OCI-LY3 (cell line): ENCODE results near the gene NAPB.

ENCODE experiments used
- H2AFZ ChIP-seq: fragments of 200-600, 300-600 bp; shearing (Covaris generic); 2 replicates; pipeline ENCODE4 v1.6.0; 2014; ENCODE audit warnings: antibody characterized with exemption, low read depth, low read length
- H3K27ac ChIP-seq: fragments of 200-600, 300-600 bp; sonication (generic); 2 replicates; pipeline ENCODE4 v1.5.1; 2014; ENCODE audit warnings: mild to moderate bottlenecking, low read length, moderate library complexity, mixed read lengths
- H3K27me3 ChIP-seq: fragments of 200-600, 300-600 bp; sonication (generic); 2 replicates; pipeline ENCODE4 v1.6.1; 2014; ENCODE audit warnings: low read depth, low read length, mixed read lengths
- H3K36me3 ChIP-seq: fragments of 200-600, 300-600 bp; sonication (generic); replicated peaks from 2 replicates; pipeline ENCODE3; 2014; ENCODE audit warnings: low read depth, low read length, mixed read lengths
- H3K4me1 ChIP-seq: fragments of 300-600, 200-600 bp; sonication (generic); 2 replicates; pipeline ENCODE4 v1.6.1; 2014; ENCODE audit warnings: low read length, mixed read lengths
- H3K4me2 ChIP-seq: fragments of 200-600, 300-600 bp; sonication (generic); 2 replicates; pipeline ENCODE4 v1.6.1; 2014; ENCODE audit warnings: low read length, mixed read lengths
- H3K4me3 ChIP-seq: fragments of 300-600, 200-600 bp; sonication (generic); 2 replicates; pipeline ENCODE4 v1.5.1; 2014; ENCODE audit warnings: antibody characterized with exemption, mild to moderate bottlenecking, low read length, moderate library complexity
- H3K79me2 ChIP-seq: fragments of 300-600, 200-600 bp; shearing (Covaris generic); 2 replicates; pipeline ENCODE4 v1.6.1; 2014; ENCODE audit warnings: mild to moderate bottlenecking, low read length, mixed read lengths
- H3K9ac ChIP-seq: fragments of 300-600, 200-600 bp; shearing (Covaris generic); 2 replicates; pipeline ENCODE4 v1.6.0; 2014; ENCODE audit warnings: mild to moderate bottlenecking, low read length, moderate library complexity
- H3K9me3 ChIP-seq: fragments of 200-600, 300-600 bp; shearing (Covaris generic); 2 replicates; pipeline ENCODE4 v1.6.1; 2014; ENCODE audit warnings: low read length, mixed read lengths; ENCODE audit not compliant: insufficient read depth
- H4K20me1 ChIP-seq: fragments of 200-600, 300-600 bp; sonication (generic); 2 replicates; pipeline ENCODE4 v1.6.1; 2016; ENCODE audit warnings: low read length, mixed read lengths; ENCODE audit not compliant: insufficient read depth
- EZH2phosphoT487 ChIP-seq: fragments of 200-600 bp; shearing (Covaris generic); IDR thresholded peaks from 2 replicates; pipeline ENCODE4 v1.6.1; 2018; ENCODE audit warnings: antibody characterized with exemption, mixed run types, low read depth
- TF ChIP-seq, protein P1 (sequence below): fragments of 200-600, 300-600 bp; sonication (generic); IDR thresholded peaks from 2 replicates; pipeline ENCODE4 v1.5.1; 2014; ENCODE audit warnings: antibody characterized with exemption, low read length, low read depth

The NAPB gene

DNA sequence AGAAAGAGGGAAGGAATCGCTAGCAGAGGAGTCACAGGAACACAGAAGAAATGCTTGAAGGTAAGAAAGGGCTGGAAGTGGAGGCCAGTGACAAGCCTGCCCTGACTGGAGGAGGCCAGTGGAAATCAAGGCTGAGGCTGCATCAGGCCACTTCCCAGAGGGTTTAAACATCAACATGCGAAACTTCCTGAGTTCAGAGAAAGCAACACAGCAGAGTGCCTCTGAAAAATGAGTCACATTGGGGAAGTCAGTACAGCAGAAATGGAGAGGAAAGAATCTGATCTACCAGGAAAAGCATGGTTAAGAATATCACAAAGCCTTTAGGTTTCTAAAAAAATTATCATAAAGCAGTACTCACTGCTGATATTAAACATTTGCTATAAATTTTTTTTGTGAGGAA lies 23.3 kb downstream of the NAPB start:
- Histone ChIP-seq H3K4me3 (no peak overlapping the region), H2AFZ (no peak overlapping the region), H4K20me1 (no peaks in the 10 kb centered on the region), H3K27me3 (no peaks in the 10 kb centered on the region), H3K9me3 (no peaks in the 10 kb centered on the region), H3K4me2 (no peak overlapping the region), H3K9ac (no peak overlapping the region), H3K79me2 (no peaks in the 10 kb centered on the region), H3K4me1 (peaks cover 4% of the 10 kb centered on the region), H3K27ac (no peak overlapping the region), H3K36me3 (peaks cover 10% of the 10 kb centered on the region)
- TF ChIP-seq, protein P1, sequence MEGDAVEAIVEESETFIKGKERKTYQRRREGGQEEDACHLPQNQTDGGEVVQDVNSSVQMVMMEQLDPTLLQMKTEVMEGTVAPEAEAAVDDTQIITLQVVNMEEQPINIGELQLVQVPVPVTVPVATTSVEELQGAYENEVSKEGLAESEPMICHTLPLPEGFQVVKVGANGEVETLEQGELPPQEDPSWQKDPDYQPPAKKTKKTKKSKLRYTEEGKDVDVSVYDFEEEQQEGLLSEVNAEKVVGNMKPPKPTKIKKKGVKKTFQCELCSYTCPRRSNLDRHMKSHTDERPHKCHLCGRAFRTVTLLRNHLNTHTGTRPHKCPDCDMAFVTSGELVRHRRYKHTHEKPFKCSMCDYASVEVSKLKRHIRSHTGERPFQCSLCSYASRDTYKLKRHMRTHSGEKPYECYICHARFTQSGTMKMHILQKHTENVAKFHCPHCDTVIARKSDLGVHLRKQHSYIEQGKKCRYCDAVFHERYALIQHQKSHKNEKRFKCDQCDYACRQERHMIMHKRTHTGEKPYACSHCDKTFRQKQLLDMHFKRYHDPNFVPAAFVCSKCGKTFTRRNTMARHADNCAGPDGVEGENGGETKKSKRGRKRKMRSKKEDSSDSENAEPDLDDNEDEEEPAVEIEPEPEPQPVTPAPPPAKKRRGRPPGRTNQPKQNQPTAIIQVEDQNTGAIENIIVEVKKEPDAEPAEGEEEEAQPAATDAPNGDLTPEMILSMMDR: no peak
- no peak for TF ChIP-seq EZH2phosphoT487

DNA sequence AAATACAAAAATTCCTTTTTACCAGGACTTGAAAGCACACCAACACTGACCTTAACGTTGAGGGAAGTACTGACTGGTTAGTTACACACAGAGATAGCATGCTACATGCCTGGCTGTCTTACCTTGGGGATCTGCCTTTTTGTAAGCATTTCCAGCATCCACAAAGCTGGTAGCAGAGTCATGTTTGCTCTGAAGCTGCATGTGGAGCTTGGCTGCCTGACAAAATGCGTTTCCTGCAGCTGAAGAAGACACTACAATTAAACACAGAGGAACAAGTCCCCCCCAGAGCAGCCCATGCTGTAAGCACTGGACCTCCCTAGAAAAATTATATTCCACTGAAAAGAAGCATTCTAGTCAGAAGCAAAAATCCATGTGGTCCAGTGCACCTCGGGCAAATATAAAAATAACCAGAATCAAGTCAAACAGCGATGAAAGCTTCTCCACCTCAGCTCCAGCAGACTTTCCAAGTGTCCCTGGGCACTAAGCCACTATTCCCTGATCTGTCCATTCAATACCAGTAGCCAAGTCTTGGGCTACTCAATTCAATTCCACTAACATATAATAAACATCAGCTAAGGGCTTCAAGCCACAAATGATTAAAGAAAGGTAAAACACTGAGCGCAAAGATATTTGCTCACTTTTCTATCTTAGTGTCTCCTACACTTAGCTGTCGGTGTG lies 24.2 kb downstream of the NAPB start:
- H3K4me1 ChIP-seq: peaks cover 4% of the 10 kb centered on the region
- no peak for TF ChIP-seq EZH2phosphoT487
- TF ChIP-seq, protein P1: no peak
- no peaks in the 10 kb centered on the region for H3K27me3 ChIP-seq
- H4K20me1 ChIP-seq: no peaks in the 10 kb centered on the region
- H3K4me2 ChIP-seq: no peak overlapping the region
- no peak overlapping the region for H3K27ac ChIP-seq
- H2AFZ ChIP-seq: no peak overlapping the region
- H3K79me2 ChIP-seq: no peaks in the 10 kb centered on the region
- H3K9ac ChIP-seq: no peak overlapping the region
- H3K9me3 ChIP-seq: no peaks in the 10 kb centered on the region
- no peak overlapping the region for H3K4me3 ChIP-seq
- peaks cover 10% of the 10 kb centered on the region for H3K36me3 ChIP-seq

DNA sequence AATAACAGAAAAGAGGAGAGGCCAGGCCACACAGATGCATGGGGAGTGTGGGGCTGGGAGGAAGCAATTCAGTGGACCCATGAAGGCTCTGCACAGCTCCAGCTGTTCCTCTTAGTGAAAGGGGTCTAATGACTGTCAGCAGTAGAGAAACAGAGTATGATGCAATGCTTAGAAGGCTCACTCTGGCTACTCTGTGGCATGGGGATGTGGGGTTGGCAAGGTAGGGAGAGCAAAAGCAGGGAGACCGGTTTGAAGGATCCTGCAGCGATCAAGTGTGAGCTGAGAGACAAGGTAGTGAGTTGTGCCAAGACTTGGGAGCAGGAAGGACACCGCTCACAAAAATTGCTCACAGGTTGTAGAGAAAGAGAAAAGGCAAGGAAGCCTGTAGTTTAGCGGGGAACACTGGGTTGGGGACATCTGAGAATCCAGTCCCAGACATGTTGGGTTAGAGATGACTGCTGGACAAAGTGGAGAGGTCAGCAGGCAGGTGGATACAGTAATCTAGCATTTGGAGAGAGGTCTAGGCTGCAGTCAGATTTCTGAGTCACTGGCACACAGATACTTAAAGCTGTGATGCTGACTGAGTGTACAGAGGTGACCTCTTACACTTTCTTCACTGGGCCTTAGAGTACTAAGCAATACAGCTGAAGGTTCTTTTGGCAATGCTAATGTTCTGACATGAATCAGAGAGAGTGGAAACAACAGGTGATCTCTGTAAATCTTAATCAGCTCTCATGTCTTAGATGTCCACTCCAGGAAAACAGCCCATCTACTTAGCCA lies 27.1 kb downstream of the NAPB start:
- H3K36me3 ChIP-seq: peaks cover 9% of the 10 kb centered on the region
- H3K4me2 ChIP-seq: no peak overlapping the region
- H3K9me3 ChIP-seq: no peaks in the 10 kb centered on the region

More for the DNA sequence above, 27.1 kb downstream of the NAPB start:
- Histone ChIP-seq H3K9ac (no peak overlapping the region), H3K27me3 (no peaks in the 10 kb centered on the region), H3K4me3 (no peak overlapping the region), H3K27ac (no peak overlapping the region), H3K4me1 (no peaks in the 10 kb centered on the region), H4K20me1 (no peaks in the 10 kb centered on the region), H3K79me2 (no peaks in the 10 kb centered on the region), H2AFZ (no peak overlapping the region)
- TF ChIP-seq EZH2phosphoT487: no peak
- TF ChIP-seq, protein P1: no peak
